ENCODE results near the gene ZNF462. TPM values are rescaled to one million over a fixed set of nuclear protein-coding genes. Genes with fewer than 3 reads are reported as not detected.

Gene ZNF462
- total RNA-seq, 2 donors from 2014 or later = 20.9 to 30.5 TPM

DNA sequence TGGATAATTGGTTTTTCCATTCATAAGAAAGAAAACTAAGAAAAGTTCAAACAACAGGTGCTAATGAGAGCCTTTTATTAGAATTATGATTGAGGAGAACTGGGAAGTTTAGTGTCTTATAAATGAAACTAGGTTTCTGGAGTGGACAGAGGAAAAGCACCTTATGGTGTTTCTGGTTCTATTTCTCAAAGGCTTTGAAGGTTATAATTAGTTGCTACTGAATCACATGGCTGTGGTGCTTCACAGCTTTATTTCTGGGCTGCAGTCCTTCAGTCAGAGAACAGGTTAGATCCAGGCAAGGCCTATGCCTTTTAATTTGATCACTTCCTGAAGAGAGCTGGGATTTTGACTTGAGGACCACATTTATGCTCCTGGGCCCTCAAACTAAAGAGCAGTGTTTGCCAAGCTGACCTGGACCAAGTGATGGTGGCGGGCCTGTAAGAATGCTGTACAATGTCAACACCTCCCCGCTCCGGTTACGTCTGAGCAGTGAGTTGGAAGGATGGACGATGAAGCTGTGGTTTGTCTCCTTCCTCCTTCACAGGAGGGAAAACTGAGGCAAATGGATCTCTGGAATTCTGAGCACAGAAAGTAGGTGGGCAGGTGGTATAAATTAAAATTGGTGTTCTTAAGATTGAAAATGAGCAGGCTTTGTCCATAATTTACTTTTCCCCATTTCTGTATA is 56.0 kb downstream of the ZNF462 start:
- H3K4me3 ChIP-seq = peak overlapping the region in 1 of 2 donors; percentile 17
- DNase-seq (ENCODE audit: low spot score) = no peak
- TF ChIP-seq, protein P1, sequence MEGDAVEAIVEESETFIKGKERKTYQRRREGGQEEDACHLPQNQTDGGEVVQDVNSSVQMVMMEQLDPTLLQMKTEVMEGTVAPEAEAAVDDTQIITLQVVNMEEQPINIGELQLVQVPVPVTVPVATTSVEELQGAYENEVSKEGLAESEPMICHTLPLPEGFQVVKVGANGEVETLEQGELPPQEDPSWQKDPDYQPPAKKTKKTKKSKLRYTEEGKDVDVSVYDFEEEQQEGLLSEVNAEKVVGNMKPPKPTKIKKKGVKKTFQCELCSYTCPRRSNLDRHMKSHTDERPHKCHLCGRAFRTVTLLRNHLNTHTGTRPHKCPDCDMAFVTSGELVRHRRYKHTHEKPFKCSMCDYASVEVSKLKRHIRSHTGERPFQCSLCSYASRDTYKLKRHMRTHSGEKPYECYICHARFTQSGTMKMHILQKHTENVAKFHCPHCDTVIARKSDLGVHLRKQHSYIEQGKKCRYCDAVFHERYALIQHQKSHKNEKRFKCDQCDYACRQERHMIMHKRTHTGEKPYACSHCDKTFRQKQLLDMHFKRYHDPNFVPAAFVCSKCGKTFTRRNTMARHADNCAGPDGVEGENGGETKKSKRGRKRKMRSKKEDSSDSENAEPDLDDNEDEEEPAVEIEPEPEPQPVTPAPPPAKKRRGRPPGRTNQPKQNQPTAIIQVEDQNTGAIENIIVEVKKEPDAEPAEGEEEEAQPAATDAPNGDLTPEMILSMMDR (IDR thresholded peaks at IDR 0.05) = no peak
- no peaks in the 10 kb centered on the region for H3K9me3 ChIP-seq
- peaks cover 6% of the 10 kb centered on the region for H3K36me3 ChIP-seq
- H3K4me1 ChIP-seq = peaks cover 0 to 68% of the 10 kb centered on the region in 2 donors
- H3K27me3 ChIP-seq = no peaks in the 10 kb centered on the region
- peak overlapping the region; percentile 89 to 96 for H3K27ac ChIP-seq

DNA sequence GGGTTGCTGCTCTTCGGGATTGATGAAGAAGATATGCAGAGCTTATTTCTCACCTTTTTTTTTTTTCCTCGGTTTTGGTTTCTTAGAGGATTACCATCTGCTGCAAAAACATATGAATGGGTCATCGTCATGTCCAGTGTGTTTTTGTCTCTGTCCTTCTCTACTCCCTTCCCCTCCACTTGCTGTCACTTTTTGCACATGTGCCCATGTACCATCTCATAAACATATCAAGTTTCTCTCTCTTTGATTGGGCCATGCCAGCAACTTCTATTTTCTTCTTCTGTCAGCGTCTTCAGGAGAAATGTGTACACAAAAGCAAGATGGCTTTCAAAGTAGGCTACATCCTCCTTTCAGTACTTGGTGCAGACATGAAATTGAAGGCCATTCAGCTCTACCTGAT is 57.1 kb downstream of the ZNF462 start:
- Histone ChIP-seq H3K4me3 (no peak overlapping the region), H3K4me1 (peaks cover 0 to 68% of the 10 kb centered on the region in 2 donors), H3K36me3 (peaks cover 17% of the 10 kb centered on the region), H3K27me3 (no peaks in the 10 kb centered on the region), H3K9me3 (no peaks in the 10 kb centered on the region), H3K27ac (peak overlapping the region; percentile 89 to 96)
- TF ChIP-seq, protein P1 (IDR thresholded peaks at IDR 0.05) = no peak
- no peak for DNase-seq (ENCODE audit: low spot score)

DNA sequence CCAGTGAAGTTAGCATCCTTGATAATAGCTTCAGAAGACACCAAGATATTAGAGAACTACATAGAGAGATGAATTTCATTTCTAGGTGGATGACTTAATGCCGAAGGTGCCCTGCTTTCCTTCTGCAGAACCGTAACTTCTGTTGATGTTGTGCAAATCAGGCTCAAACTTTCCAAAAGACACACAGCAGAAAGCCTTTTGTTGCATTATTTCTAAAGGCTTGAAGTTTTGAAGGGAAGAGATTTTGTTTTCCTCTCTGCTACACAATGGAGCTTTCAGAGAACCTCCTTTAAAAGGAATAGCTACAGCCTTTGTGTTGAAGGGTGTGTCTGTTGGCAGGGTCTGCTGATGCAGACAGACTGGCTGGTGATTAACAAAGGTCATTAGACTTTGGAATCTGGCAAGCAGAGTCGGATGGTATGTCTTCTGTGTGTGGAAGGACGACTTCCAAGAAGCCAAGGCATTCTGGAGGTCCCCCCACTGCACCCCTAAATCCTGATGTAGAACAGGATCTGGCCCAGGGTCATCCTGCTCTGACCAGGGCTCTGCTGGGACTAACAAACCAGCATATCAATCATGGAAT is 57.8 kb downstream of the ZNF462 start:
- no peaks in the 10 kb centered on the region for H3K9me3 ChIP-seq
- peak overlapping the region; percentile 89 to 96 for H3K27ac ChIP-seq
- H3K4me3 ChIP-seq = peak overlapping the region; percentile 6 to 27
- no peaks in the 10 kb centered on the region for H3K27me3 ChIP-seq
- DNase-seq (ENCODE audit: low spot score) = no peak
- TF ChIP-seq, protein P1 (IDR thresholded peaks at IDR 0.05) = no peak
- peaks cover 0 to 63% of the 10 kb centered on the region in 2 donors for H3K4me1 ChIP-seq
- peaks cover 24% of the 10 kb centered on the region for H3K36me3 ChIP-seq

DNA sequence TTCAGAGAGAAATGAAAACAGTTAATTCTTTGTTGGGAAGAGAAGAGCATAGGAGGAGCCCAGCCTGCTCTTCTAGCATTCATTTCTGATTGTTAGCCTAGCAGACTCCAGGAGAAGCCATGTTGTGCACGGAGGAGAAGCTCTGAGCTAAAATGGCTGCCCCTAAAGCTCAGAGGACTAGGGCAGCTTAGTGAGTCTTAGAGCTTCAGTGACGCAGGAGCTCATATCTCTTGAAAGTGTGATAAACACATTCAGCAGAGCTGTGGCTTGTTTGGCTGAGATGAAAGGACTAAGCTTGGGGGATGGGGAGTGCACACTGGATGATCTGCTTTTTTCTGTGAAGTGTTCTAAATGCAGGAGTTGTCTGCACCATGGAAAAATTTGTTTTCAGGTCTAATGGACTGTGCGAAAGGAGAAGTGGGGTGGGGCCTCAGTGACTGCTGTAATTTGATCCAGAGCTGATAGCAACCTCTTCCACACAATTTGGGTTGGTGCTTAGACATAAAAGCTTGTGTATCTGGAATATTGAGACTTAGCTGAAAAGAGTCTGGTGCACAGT is 58.5 kb downstream of the ZNF462 start:
- Histone ChIP-seq H3K27me3 (no peaks in the 10 kb centered on the region), H3K4me1 (peaks cover 0 to 57% of the 10 kb centered on the region in 2 donors), H3K36me3 (peaks cover 31% of the 10 kb centered on the region), H3K27ac (peak overlapping the region; percentile 89 to 96), H3K4me3 (peak overlapping the region; percentile 18 to 27), H3K9me3 (no peaks in the 10 kb centered on the region)
- TF ChIP-seq, protein P1 (IDR thresholded peaks at IDR 0.05) = no peak
- DNase-seq (ENCODE audit: low spot score) = no peak

- Histone ChIP-seq H3K9me3 (no peaks in the 10 kb centered on the region), H3K4me1 (peaks cover 0 to 51% of the 10 kb centered on the region in 2 donors), H3K27ac (peak overlapping the region; percentile 89 to 96), H3K27me3 (no peaks in the 10 kb centered on the region), H3K36me3 (peaks cover 35% of the 10 kb centered on the region), H3K4me3 (peak overlapping the region; percentile 18 to 27)
- DNase-seq (ENCODE audit: low spot score) = no peak
- TF ChIP-seq, protein P1 (IDR thresholded peaks at IDR 0.05) = no peak
Measured at GRCh38 chr9:106922026-106922425, 59.1 kb downstream of the ZNF462 start.

Measured in right atrium auricular region (tissue), 2 donors.